HCT116 (cell line): ENCODE results near the gene NCAPG. TPM values are rescaled to one million over a fixed set of nuclear protein-coding genes. Genes with fewer than 3 reads are reported as not detected.

ENCODE experiments used
- ATAC-seq: fragments of 200-7000 bp; cut with Tn5 transposase; 2 replicates; pipeline ENCODE4 v1.9.1; 2020; ENCODE audit warnings: mild to moderate bottlenecking, moderate library complexity
- BruUV-seq: library from RNA; stranded (reverse); fragments of 400-500 nt; replicated peaks from 2 replicates; lab custom pipeline; 2021; lab: Mats Ljungman, UMichigan
- CTCF ChIA-PET: fragments of 300-600 bp; sonication (Branson Sonifier 250); formaldehyde crosslinking; loops from one replicate; lab custom pipeline; 2021; ENCODE audit warnings: antibody characterized with exemption; lab: Charles Lee
- POLR2A ChIA-PET: fragments of 300-600, 350-600 bp; sonication (Branson Sonifier 250); formaldehyde crosslinking; loops from one replicate; lab custom pipeline; 2021; ENCODE audit warnings: antibody characterized with exemption; lab: Charles Lee
- RAD21 ChIA-PET, 2 experiments: fragments of 300-600 bp; sonication (Branson Sonifier 250); formaldehyde crosslinking; loops; one replicate each; lab custom pipeline; 2023; ENCODE audit warnings: low total read pairs in 2 of 2; ENCODE audit not compliant: uncharacterized antibody in 2 of 2, unreplicated experiment in 2 of 2, low non-redundant PET in 1 of 2; lab: Charles Lee
- DNase-seq: peaks from one replicate; pipeline ENCODE4 v3.0.0-alpha.2; 2010; ENCODE audit warnings: low read depth, low spot score
- H2AFZ ChIP-seq: fragments of 200-600 bp; shearing (Covaris generic), sonication (generic); 2 replicates; pipeline ENCODE4 v1.6.1; 2017; ENCODE audit warnings: low read depth, mixed run types, mixed read lengths, antibody characterized with exemption, low read length; ENCODE audit not compliant: poor library complexity, severe bottlenecking
- H3K27ac ChIP-seq: 2 replicates; pipeline ENCODE4 v1.5.1; 2012; ENCODE audit warnings: low read depth, low read length
- H3K27me3 ChIP-seq: fragments of 200-600 bp; sonication (generic); 2 replicates; pipeline ENCODE4 v1.6.1; 2016; ENCODE audit warnings: mixed run types, low read length, mixed read lengths; ENCODE audit not compliant: insufficient read depth
- H3K36me3 ChIP-seq, 2 experiments: fragments of 200-500 bp in 1 of 2; fragments of 200-600 bp in 1 of 2; sonication (Bioruptor generic) in 1 of 2; sonication (generic) in 1 of 2; 2 replicates each; pipeline versions ENCODE4 v1.5.1 to v1.6.1; 2014 to 2016; ENCODE audit warnings: low read length in 2 of 2, inconsistent platforms in 1 of 2, mixed read lengths in 1 of 2, mixed run types in 1 of 2; ENCODE audit not compliant: insufficient read depth in 2 of 2, control insufficient read depth in 1 of 2
- H3K4me1 ChIP-seq, 2 experiments: fragments of 200-600 bp in 1 of 2; sonication (generic) in 1 of 2; 2 replicates each; pipeline versions ENCODE4 v1.5.1 to v1.6.1; 2012 to 2017; ENCODE audit warnings: low read length in 2 of 2, inconsistent platforms in 1 of 2, mild to moderate bottlenecking in 1 of 2, mixed read lengths in 1 of 2, mixed run types in 1 of 2, moderate library complexity in 1 of 2; ENCODE audit not compliant: insufficient read depth in 2 of 2, control insufficient read depth in 1 of 2
- H3K4me2 ChIP-seq: fragments of 200-600 bp; sonication (generic); 2 replicates; pipeline ENCODE4 v1.6.1; 2017; ENCODE audit warnings: mixed run types, low read length, mixed read lengths
- H3K4me3 ChIP-seq, 2 experiments: fragments of 200-600 bp in 1 of 2; sonication (generic) in 1 of 2; replicated peaks in 1 of 2; 2 replicates each; pipeline ENCODE4 v1.5.1; 2011 to 2016; ENCODE audit warnings: low read length in 2 of 2, control low read depth in 1 of 2, low read depth in 1 of 2, mild to moderate bottlenecking in 1 of 2, mixed read lengths in 1 of 2, mixed run types in 1 of 2
- H3K79me2 ChIP-seq: fragments of 200-600 bp; sonication (generic); 2 replicates; pipeline ENCODE4 v1.6.1; 2017; ENCODE audit warnings: mild to moderate bottlenecking, mixed run types, low read length, moderate library complexity, mixed read lengths; ENCODE audit not compliant: insufficient read depth
- H3K9ac ChIP-seq: fragments of 200-600 bp; sonication (generic); 2 replicates; pipeline ENCODE4 v1.6.1; 2016; ENCODE audit warnings: low read length, mixed read lengths
- H3K9me2 ChIP-seq: fragments of 200-600 bp; sonication (generic), shearing (Covaris generic); 2 replicates; pipeline ENCODE4 v1.6.1; 2017; ENCODE audit warnings: mixed run types, mild to moderate bottlenecking, moderate library complexity; ENCODE audit not compliant: insufficient read depth
- H3K9me3 ChIP-seq, 2 experiments: fragments of 200-500 bp in 1 of 2; fragments of 200-600 bp in 1 of 2; sonication (Bioruptor generic) in 1 of 2; sonication (generic) in 1 of 2; 2 replicates each; pipeline ENCODE4 v1.6.1; 2014 to 2017; ENCODE audit warnings: low read length in 2 of 2, mixed read lengths in 2 of 2, inconsistent platforms in 1 of 2, low read depth in 1 of 2, mild to moderate bottlenecking in 1 of 2, mixed run types in 1 of 2, moderate library complexity in 1 of 2; ENCODE audit not compliant: control insufficient read depth in 1 of 2, insufficient read depth in 1 of 2
- H4K20me1 ChIP-seq: fragments of 200-600 bp; sonication (generic), shearing (Covaris generic); 2 replicates; pipeline ENCODE4 v1.6.1; 2017; ENCODE audit warnings: mixed run types, mild to moderate bottlenecking, moderate library complexity; ENCODE audit not compliant: insufficient read depth
- CBX3 ChIP-seq: IDR thresholded peaks from 2 replicates; pipeline ENCODE4 v1.6.1; 2012; ENCODE audit warnings: low read depth
- CEBPB ChIP-seq: IDR thresholded peaks from 2 replicates; pipeline ENCODE4 v1.6.1; 2012; ENCODE audit warnings: low read depth
- ELF1 ChIP-seq: IDR thresholded peaks from 2 replicates; pipeline ENCODE4 v1.6.1; 2012; ENCODE audit warnings: low read depth, borderline replicate concordance
- EZH2 ChIP-seq: fragments of 200-600 bp; sonication (generic); IDR thresholded peaks from 2 replicates; pipeline ENCODE4 v1.6.1; 2017; ENCODE audit warnings: antibody characterized with exemption, mixed run types
- EZH2phosphoT487 ChIP-seq: fragments of 200-600 bp; IDR thresholded peaks from 2 replicates; pipeline ENCODE4 v1.6.1; 2018; ENCODE audit warnings: antibody characterized with exemption, borderline replicate concordance
- POLR2AphosphoS5 ChIP-seq: IDR thresholded peaks from 2 replicates; pipeline ENCODE4 v1.6.1; 2011; ENCODE audit warnings: mild to moderate bottlenecking, low read depth, low read length, moderate library complexity
- RAD21 ChIP-seq: IDR thresholded peaks from 2 replicates; pipeline ENCODE4 v1.6.1; 2012; ENCODE audit warnings: low read depth, mild to moderate bottlenecking
- SIN3A ChIP-seq: IDR thresholded peaks from 2 replicates; pipeline ENCODE4 v1.6.1; 2012; ENCODE audit warnings: low read depth
- SP1 ChIP-seq: IDR thresholded peaks from 2 replicates; pipeline ENCODE4 v1.6.1; 2012; ENCODE audit warnings: low read depth
- intact Hi-C: fragments of 100-400 bp; cut with micrococcal nuclease; formaldehyde crosslinking; loops from 2 replicates; pipeline ENCODE4 v1.10.0; 2022
- total RNA-seq: library from RNA; stranded (reverse); gene quantifications from one replicate; pipeline ENCODE4 v1.2.1, GENCODE V29; 2021; ENCODE audit not compliant: unreplicated experiment
- TF ChIP-seq, protein P1 (sequence below), 3 experiments: fragments of 200-600 bp in 1 of 3; sonication (generic) in 1 of 3; IDR thresholded peaks in 2 of 3; conservative IDR thresholded peaks in 1 of 3; 2 replicates each; pipeline ENCODE4 v1.5.1; 2012 to 2017; ENCODE audit warnings: low read depth in 2 of 3, low read length in 2 of 3, antibody characterized with exemption in 1 of 3, borderline replicate concordance in 1 of 3, control low read depth in 1 of 3, mild to moderate bottlenecking in 1 of 3, mixed read lengths in 1 of 3, mixed run types in 1 of 3, moderate library complexity in 1 of 3; ENCODE audit not compliant: insufficient read depth in 1 of 3
- TF ChIP-seq, protein P2 (sequence below): IDR thresholded peaks from 2 replicates; pipeline ENCODE4 v1.6.1; 2012

The NCAPG gene
- total RNA-seq, 1 experiment from 2014 or later: 79.4 TPM

DNA sequence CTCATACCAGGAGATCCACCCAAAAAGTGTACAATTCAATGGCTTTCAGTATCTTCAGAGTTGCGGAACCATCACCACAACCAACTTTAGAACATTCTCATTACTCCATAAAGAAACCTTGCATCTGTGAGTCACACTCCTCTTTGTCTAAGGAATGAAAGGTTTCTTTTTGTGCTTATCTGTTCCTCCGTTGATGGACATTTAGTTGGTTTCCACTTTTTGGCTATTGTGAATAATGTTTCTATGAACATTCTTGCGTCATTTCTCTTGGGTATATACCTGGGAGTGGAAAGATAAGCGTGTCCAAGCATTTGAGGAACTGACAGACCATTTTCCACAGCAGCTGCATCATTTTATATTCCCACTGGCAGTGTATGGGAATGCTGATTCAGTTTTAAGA is 39.9 kb upstream of the NCAPG start (continued):
- TF ChIP-seq, protein P1, sequence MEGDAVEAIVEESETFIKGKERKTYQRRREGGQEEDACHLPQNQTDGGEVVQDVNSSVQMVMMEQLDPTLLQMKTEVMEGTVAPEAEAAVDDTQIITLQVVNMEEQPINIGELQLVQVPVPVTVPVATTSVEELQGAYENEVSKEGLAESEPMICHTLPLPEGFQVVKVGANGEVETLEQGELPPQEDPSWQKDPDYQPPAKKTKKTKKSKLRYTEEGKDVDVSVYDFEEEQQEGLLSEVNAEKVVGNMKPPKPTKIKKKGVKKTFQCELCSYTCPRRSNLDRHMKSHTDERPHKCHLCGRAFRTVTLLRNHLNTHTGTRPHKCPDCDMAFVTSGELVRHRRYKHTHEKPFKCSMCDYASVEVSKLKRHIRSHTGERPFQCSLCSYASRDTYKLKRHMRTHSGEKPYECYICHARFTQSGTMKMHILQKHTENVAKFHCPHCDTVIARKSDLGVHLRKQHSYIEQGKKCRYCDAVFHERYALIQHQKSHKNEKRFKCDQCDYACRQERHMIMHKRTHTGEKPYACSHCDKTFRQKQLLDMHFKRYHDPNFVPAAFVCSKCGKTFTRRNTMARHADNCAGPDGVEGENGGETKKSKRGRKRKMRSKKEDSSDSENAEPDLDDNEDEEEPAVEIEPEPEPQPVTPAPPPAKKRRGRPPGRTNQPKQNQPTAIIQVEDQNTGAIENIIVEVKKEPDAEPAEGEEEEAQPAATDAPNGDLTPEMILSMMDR (IDR thresholded peaks at IDR 0.05 in 2 of 3, conservative IDR thresholded peaks at IDR 0.05 in 1 of 3; ENCODE audit: borderline replicate concordance in 1 of 3, insufficient read depth in 1 of 3, low read depth in 2 of 3, low read length in 2 of 3): no peak
- no peak for TF ChIP-seq SP1
- TF ChIP-seq ELF1: no peak
- TF ChIP-seq POLR2AphosphoS5: no peak
- no peak for TF ChIP-seq RAD21
- TF ChIP-seq SIN3A: no peak
- TF ChIP-seq EZH2: no peak
- no peak for TF ChIP-seq CBX3
- TF ChIP-seq EZH2phosphoT487: no peak
- TF ChIP-seq, protein P2, sequence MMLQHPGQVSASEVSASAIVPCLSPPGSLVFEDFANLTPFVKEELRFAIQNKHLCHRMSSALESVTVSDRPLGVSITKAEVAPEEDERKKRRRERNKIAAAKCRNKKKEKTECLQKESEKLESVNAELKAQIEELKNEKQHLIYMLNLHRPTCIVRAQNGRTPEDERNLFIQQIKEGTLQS: no peak
- TF ChIP-seq, all 23 proteins: peak for 0

DNA sequence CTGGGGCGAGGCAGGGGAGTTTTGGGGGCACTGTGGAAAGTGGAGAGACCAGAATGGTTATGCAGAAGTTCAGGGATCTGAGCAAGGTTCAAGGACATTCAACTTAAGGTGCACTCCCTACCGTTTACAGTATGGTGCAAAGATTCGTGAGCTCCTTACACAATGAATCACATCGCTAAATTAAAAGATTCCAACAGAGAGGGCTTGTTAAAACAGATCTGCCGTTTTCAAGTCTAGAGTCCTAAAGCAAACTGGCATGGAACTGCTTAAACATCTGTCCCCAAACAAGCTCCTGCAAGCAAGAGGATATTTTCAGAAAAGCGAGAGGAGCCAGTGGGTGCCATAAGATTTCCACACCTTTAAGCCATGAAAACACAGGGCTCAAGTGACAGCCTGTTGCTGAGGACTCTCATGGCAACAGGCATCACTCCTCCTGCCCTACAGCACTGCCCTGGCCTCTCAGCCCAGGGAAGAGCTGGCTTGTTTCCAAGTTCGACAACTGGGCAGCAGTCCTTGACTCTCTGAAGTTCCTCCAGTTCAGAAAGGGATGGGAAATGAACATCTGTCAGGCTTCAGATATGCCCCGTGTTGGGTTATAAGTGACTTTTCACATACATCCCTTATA is 39.4 kb upstream of the NCAPG start:
- no peak overlapping the region for H2AFZ ChIP-seq
- no peak overlapping the region for H3K9ac ChIP-seq
- H3K9me2 ChIP-seq: no peaks in the 10 kb centered on the region
- intact Hi-C loops: no loop called here
- no peaks in the 10 kb centered on the region for H3K79me2 ChIP-seq
- no peak for ATAC-seq
- no peak for TF ChIP-seq CEBPB
- TF ChIP-seq, protein P1 (IDR thresholded peaks at IDR 0.05 in 2 of 3, conservative IDR thresholded peaks at IDR 0.05 in 1 of 3; ENCODE audit: borderline replicate concordance in 1 of 3, insufficient read depth in 1 of 3, low read depth in 2 of 3, low read length in 2 of 3): no peak
- H3K9me3 ChIP-seq: no peaks in the 10 kb centered on the region
- H3K27me3 ChIP-seq: no peaks in the 10 kb centered on the region
- H3K4me3 ChIP-seq: no peak overlapping the region
- no peak for DNase-seq
- ChIA-PET RAD21 (no interaction called here), POLR2A (no interaction called here), CTCF (no interaction called here)
- no peak overlapping the region for H3K27ac ChIP-seq
- no TSS peak for BruUV-seq
- H3K36me3 ChIP-seq: no peaks in the 10 kb centered on the region
- no peaks in the 10 kb centered on the region for H3K4me1 ChIP-seq
- no peak overlapping the region for H3K4me2 ChIP-seq
- no peaks in the 10 kb centered on the region for H4K20me1 ChIP-seq
